Measurements from ENCODE around the gene PCDHGA3.

DNA sequence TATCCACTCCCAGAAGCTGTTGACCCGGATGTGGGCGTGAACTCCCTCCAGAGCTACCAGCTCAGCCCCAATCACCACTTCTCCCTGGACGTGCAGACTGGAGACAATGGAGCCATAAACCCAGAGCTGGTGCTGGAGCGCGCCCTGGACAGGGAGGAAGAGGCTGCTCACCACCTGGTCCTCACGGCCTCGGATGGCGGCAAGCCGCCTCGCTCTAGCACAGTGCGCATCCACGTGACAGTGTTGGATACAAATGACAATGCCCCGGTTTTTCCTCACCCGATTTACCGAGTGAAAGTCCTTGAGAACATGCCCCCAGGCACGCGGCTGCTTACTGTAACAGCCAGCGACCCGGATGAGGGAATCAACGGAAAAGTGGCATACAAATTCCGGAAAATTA is 49.6 kb downstream of the PCDHGA3 start:
- TF ChIP-seq, protein P1, sequence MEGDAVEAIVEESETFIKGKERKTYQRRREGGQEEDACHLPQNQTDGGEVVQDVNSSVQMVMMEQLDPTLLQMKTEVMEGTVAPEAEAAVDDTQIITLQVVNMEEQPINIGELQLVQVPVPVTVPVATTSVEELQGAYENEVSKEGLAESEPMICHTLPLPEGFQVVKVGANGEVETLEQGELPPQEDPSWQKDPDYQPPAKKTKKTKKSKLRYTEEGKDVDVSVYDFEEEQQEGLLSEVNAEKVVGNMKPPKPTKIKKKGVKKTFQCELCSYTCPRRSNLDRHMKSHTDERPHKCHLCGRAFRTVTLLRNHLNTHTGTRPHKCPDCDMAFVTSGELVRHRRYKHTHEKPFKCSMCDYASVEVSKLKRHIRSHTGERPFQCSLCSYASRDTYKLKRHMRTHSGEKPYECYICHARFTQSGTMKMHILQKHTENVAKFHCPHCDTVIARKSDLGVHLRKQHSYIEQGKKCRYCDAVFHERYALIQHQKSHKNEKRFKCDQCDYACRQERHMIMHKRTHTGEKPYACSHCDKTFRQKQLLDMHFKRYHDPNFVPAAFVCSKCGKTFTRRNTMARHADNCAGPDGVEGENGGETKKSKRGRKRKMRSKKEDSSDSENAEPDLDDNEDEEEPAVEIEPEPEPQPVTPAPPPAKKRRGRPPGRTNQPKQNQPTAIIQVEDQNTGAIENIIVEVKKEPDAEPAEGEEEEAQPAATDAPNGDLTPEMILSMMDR (IDR thresholded peaks at IDR 0.05), result no peak
- TF ChIP-seq IRF2 (CRISPR knock-in tag; IDR thresholded peaks at IDR 0.05; ENCODE audit: borderline replicate concordance, low read depth) (no peak), CBFB (CRISPR knock-in tag; IDR thresholded peaks at IDR 0.05; ENCODE audit: low read depth) (no peak), CREM (CRISPR knock-in tag; IDR thresholded peaks at IDR 0.05) (no peak)
